ENCODE measurements around the gene CCM2.

DNA sequence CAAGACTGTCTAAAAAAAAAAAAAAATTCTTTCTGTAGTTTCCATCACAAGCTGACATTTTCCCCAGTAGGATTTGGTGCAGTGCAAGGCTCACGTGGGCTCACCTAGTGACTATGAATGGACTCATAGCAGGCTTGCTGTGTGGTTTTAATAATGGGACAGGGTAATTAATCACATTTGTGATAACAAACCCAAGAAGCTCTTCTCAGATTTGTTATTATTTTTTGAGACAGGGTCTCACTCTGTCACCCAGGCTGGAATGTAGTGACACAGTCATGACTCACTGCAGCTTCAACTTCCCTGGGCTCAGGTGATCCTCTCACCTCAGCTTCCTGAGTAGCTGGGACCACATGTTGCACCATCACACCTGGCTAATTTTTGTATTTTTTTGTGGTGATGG lies 48.7 kb downstream of the CCM2 start:
- TF ChIP-seq CTCF (IDR thresholded peaks at IDR 0.05; ENCODE audit: borderline replicate concordance, extremely low read depth, low read length, poor library complexity, severe bottlenecking) (no peak), EZH2 (IDR thresholded peaks at IDR 0.05; ENCODE audit: borderline replicate concordance, low read depth, low read length, severe bottlenecking) (no peak)

Measured in DND-41 (cell line).